GM12878 (cell line): ENCODE results near the gene SPINK14. TPM values are rescaled to one million over a fixed set of nuclear protein-coding genes. Genes with fewer than 3 reads are reported as not detected.

Experiments used
- ATAC-seq: fragments of 200-7000 bp; cut with Tn5 transposase; 3 replicates; pipeline ENCODE4 v1.9.1; 2020; ENCODE audit warnings: mild to moderate bottlenecking, moderate library complexity
- BruUV-seq: library from RNA; stranded (reverse); fragments of 400-500 nt; replicated peaks from 2 replicates; lab custom pipeline; 2021; lab: Mats Ljungman, UMichigan
- CTCF ChIA-PET: fragments of 300-600 bp; sonication (Branson Sonifier 250); formaldehyde crosslinking; extraction: SDS; loops from one replicate; lab custom pipeline; 2021; ENCODE audit warnings: inconsistent platforms; lab: Yijun Ruan, JAX
- POLR2A ChIA-PET: fragments of 350-600 bp; formaldehyde crosslinking; extraction: SDS; loops from one replicate; lab custom pipeline; 2021; ENCODE audit warnings: inconsistent platforms; lab: Charles Lee
- RAD21 ChIA-PET: fragments of 300-600 bp; sonication (Branson Sonifier 250); formaldehyde crosslinking; loops from one replicate; lab custom pipeline; 2023; ENCODE audit warnings: antibody characterized with exemption; ENCODE audit not compliant: unreplicated experiment; lab: Charles Lee
- SMC1A ChIA-PET: fragments of 300-600 bp; sonication (Branson Sonifier 250); formaldehyde crosslinking; loops from one replicate; lab custom pipeline; 2023; ENCODE audit not compliant: unreplicated experiment, uncharacterized antibody; lab: Charles Lee
- DNase-seq: peaks from one replicate; pipeline ENCODE4 v3.0.0-alpha.2; 2011; ENCODE audit warnings: low read depth, low spot score
- FAIRE-seq: peaks from 3 replicates; lab custom pipeline; 2011; peaks lifted over from hg19 to GRCh38; lab: Jason Lieb, UNC
- H2AFZ ChIP-seq: 2 replicates; pipeline ENCODE4 v1.6.0; 2011; ENCODE audit warnings: low read depth, low read length, control low read depth; ENCODE audit not compliant: control insufficient read depth
- H3K27ac ChIP-seq: 2 replicates; pipeline ENCODE4 v1.5.1; 2011; ENCODE audit warnings: control low read depth; ENCODE audit not compliant: control insufficient read depth, insufficient read depth
- H3K27me3 ChIP-seq, 2 experiments: replicated peaks in 1 of 2; 2 replicates each; pipeline versions ENCODE4 v1.6.0 to v1.6.1; 2011; ENCODE audit warnings: low read length in 1 of 2; ENCODE audit not compliant: control insufficient read depth in 2 of 2, insufficient read depth in 2 of 2
- H3K36me3 ChIP-seq, 2 experiments: 2 replicates each; pipeline ENCODE4 v1.5.1; 2011; ENCODE audit warnings: low read length in 1 of 2; ENCODE audit not compliant: control insufficient read depth in 2 of 2, insufficient read depth in 2 of 2
- H3K4me1 ChIP-seq: 2 replicates; pipeline ENCODE4 v1.6.1; 2011; ENCODE audit warnings: mild to moderate bottlenecking, low read length, moderate library complexity, mixed read lengths; ENCODE audit not compliant: control insufficient read depth, insufficient read depth
- H3K4me2 ChIP-seq: 2 replicates; pipeline ENCODE4 v1.6.0; 2011; ENCODE audit warnings: control low read depth; ENCODE audit not compliant: control insufficient read depth, insufficient read depth
- H3K4me3 ChIP-seq: fragments of 200-600 bp; sonication (generic); 2 replicates; pipeline ENCODE4 v1.5.1; 2016
- H3K79me2 ChIP-seq: 2 replicates; pipeline ENCODE4 v1.6.0; 2011; ENCODE audit warnings: low read length; ENCODE audit not compliant: control insufficient read depth, insufficient read depth
- H3K9ac ChIP-seq: 2 replicates; pipeline ENCODE4 v1.8.0; 2011; ENCODE audit warnings: low read length, control low read depth, mixed read lengths; ENCODE audit not compliant: control insufficient read depth, insufficient read depth
- H3K9me3 ChIP-seq: replicated peaks from 3 replicates; pipeline ENCODE4 v1.5.1; 2011; ENCODE audit warnings: mild to moderate bottlenecking, low read length; ENCODE audit not compliant: control insufficient read depth, insufficient read depth
- H4K20me1 ChIP-seq: 2 replicates; pipeline ENCODE4 v1.6.0; 2011; ENCODE audit not compliant: control insufficient read depth, insufficient read depth
- BMI1 ChIP-seq: fragments of 450-650 bp; IDR thresholded peaks from 2 replicates; pipeline ENCODE4 v1.6.1; 2016; ENCODE audit warnings: mild to moderate bottlenecking, moderate library complexity, borderline replicate concordance
- CBX3 ChIP-seq: fragments of 200-600 bp; sonication (generic); IDR thresholded peaks from 2 replicates; pipeline ENCODE4 v1.6.1; 2016; ENCODE audit warnings: low read depth, borderline replicate concordance
- DPF2 ChIP-seq: fragments of 450-650 bp; IDR thresholded peaks from 2 replicates; pipeline ENCODE4 v1.6.1; 2017; ENCODE audit warnings: mild to moderate bottlenecking
- EP300 ChIP-seq, 2 experiments: fragments of 150-350 bp in 1 of 2; IDR thresholded peaks; 2 replicates each; pipeline ENCODE4 v1.6.1; 2011 to 2012; ENCODE audit warnings: low read depth in 2 of 2, low read length in 2 of 2, borderline replicate concordance in 1 of 2, improper control_type of control experiment in 1 of 2, inconsistent platforms in 1 of 2; ENCODE audit not compliant: control insufficient read depth in 1 of 2
- IKZF1 ChIP-seq: fragments of 450-650 bp; conservative IDR thresholded peaks from 2 replicates; pipeline ENCODE4 v1.6.1; 2017; ENCODE audit warnings: antibody characterized with exemption, mild to moderate bottlenecking
- JUND ChIP-seq: IDR thresholded peaks from 2 replicates; pipeline ENCODE4 v1.6.1; 2012; ENCODE audit warnings: low read depth, mild to moderate bottlenecking, low read length, improper control_type of control experiment, moderate library complexity
- KLF5 ChIP-seq: fragments of 450-650 bp; IDR thresholded peaks from 2 replicates; pipeline ENCODE4 v1.6.1; 2014; ENCODE audit warnings: mild to moderate bottlenecking; ENCODE audit not compliant: partially characterized antibody
- MYB ChIP-seq: fragments of 150-350 bp; IDR thresholded peaks from 2 replicates; pipeline ENCODE4 v1.6.1; 2014; ENCODE audit warnings: mild to moderate bottlenecking, low read depth, low read length, borderline replicate concordance
- PAX5 ChIP-seq: IDR thresholded peaks from 2 replicates; pipeline ENCODE4 v1.6.1; 2011; ENCODE audit warnings: low read depth, low read length, borderline replicate concordance
- RAD21 ChIP-seq: IDR thresholded peaks from 2 replicates; pipeline ENCODE4 v1.6.1; 2011; ENCODE audit warnings: mild to moderate bottlenecking, low read depth, low read length, moderate library complexity; ENCODE audit not compliant: insufficient read depth
- TBL1XR1 ChIP-seq: IDR thresholded peaks from 2 replicates; pipeline ENCODE4 v1.6.1; 2012; ENCODE audit warnings: low read depth, low read length, improper control_type of control experiment
- YBX1 ChIP-seq: fragments of 450-650 bp; IDR thresholded peaks from 2 replicates; pipeline ENCODE4 v1.6.1; 2016; ENCODE audit warnings: antibody characterized with exemption
- ZNF207 ChIP-seq: fragments of 450-650 bp; IDR thresholded peaks from 2 replicates; pipeline ENCODE4 v1.6.1; 2014; ENCODE audit warnings: antibody characterized with exemption, mild to moderate bottlenecking, borderline replicate concordance
- ZNF217 ChIP-seq: fragments of 450-650 bp; IDR thresholded peaks from 2 replicates; pipeline ENCODE4 v1.6.1; 2017; ENCODE audit warnings: antibody characterized with exemption, mild to moderate bottlenecking
- ZNF384 ChIP-seq: IDR thresholded peaks from 2 replicates; pipeline ENCODE4 v1.6.1; 2012; ENCODE audit warnings: low read depth, mild to moderate bottlenecking, low read length, improper control_type of control experiment, borderline replicate concordance
- ZNF622 ChIP-seq: fragments of 450-650 bp; IDR thresholded peaks from 2 replicates; pipeline ENCODE4 v1.6.1; 2017; ENCODE audit warnings: mild to moderate bottlenecking, inconsistent platforms
- WGBS: methylation state at CpG from one replicate; pipeline ENCODE4 v1.1.6; 2016; ENCODE audit warnings: low lambda C conversion rate; ENCODE audit not compliant: insufficient replicate concordance, insufficient coverage; ENCODE audit errors: missing lambda C conversion rate; 5-methylcytosine and 5-hydroxymethylcytosine counted together
- in situ Hi-C: fragments of 300-500 bp; cut with MboI; formaldehyde crosslinking; loops from 9 replicates; pipeline ENCODE4 v1.14.3; 2018; ENCODE audit warnings: mixed read lengths
- intact Hi-C: fragments of 100-400 bp; cut with micrococcal nuclease; formaldehyde crosslinking; loops from one replicate; pipeline ENCODE4 v1.14.2; 2022; ENCODE audit not compliant: unreplicated experiment
- polyA plus RNA-seq, 11 experiments: library from polyadenylated mRNA; depleted of rRNA in 4 of 11; unstranded in 6 of 11; stranded (reverse) in 5 of 11; fragments of >200 nt; fragmentation: Nextera tagmentation in 4 of 11; fragmentation: Illumina TruSeq in 1 of 11; extraction: Ambion mirVana in 4 of 11; extraction: Trizol in 1 of 11; gene quantifications; 1 replicate in 1 of 11; 2 replicates in 10 of 11; pipeline versions ENCODE4 v1.2.1 to v1.2.3, GENCODE V29; 2011 to 2016; ENCODE audit warnings: inconsistent platforms in 2 of 11, missing spikeins in 2 of 11, low read depth in 1 of 11
- total RNA-seq, 4 experiments: library from RNA; depleted of rRNA in 3 of 4; stranded (reverse); fragments of >200 nt in 3 of 4; fragmentation: Illumina TruSeq in 1 of 4; extraction: Trizol in 1 of 4; gene quantifications; 2 replicates each; pipeline versions ENCODE4 v1.2.1 to v1.2.3, GENCODE V29; 2013 to 2021
- TF ChIP-seq, protein P1 (sequence below): IDR thresholded peaks from 2 replicates; pipeline ENCODE4 v1.6.1; 2012; ENCODE audit warnings: improper control_type of control experiment, low read depth, low read length; ENCODE audit not compliant: insufficient replicate concordance

SPINK14 gene
- total and polyA plus RNA-seq, 10 of the 15 experiments (the other 5 are each of a cell fraction or from before 2014, with no cell fraction given): not detected

DNA sequence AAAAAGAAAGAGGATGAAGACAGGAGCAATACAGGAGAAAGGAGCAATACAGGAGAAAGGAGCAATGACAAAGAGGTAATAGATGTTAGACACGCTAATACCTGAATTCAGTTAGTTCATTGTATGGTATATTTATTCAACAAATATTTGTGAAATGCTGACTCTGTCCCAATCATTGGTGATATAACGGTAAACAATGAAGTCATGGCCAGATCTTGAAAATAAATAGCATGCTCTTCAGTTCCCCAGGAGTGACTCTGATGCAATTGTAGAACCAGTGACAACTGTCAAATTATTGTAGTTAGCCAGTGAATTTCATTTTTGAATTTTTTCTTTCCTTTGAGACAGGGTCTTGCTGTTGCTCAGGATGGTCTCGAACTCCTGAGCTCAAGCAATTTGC, 48.0 kb upstream of the SPINK14 start:
- intact Hi-C loops (loop anchor here (2.0 kb wide), 1 partner anchor 172 kb away; no protein-coding TSS in a partner anchor), in situ Hi-C loops (no loop called here)
- ChIA-PET POLR2A (no interaction called here), SMC1A (interaction anchor here (0.8 kb wide), 1 partner anchor 12 kb away, joined by 3 read pairs; no protein-coding TSS in a partner anchor)
- no peaks in the 10 kb centered on the region for H3K9me3 ChIP-seq
- BruUV-seq: no TSS peak
- no peak overlapping the region for H3K4me3 ChIP-seq
- no peaks in the 10 kb centered on the region for H3K36me3 ChIP-seq
- H3K79me2 ChIP-seq: no peaks in the 10 kb centered on the region
- no peak overlapping the region for H3K4me2 ChIP-seq
- no peak overlapping the region for H3K27ac ChIP-seq
- H4K20me1 ChIP-seq: no peaks in the 10 kb centered on the region
- H2AFZ ChIP-seq: no peak overlapping the region
- FAIRE-seq: no peak
- ATAC-seq: no peak
- no peak overlapping the region for H3K9ac ChIP-seq
- WGBS: 0% methylated on average over 3 of the region's 3 CpGs
- DNase-seq: no peak
- TF ChIP-seq ZNF622 (no peak), PAX5 (no peak), EP300 (IDR thresholded peaks at IDR 0.05; ENCODE audit: borderline replicate concordance in 1 of 2, control insufficient read depth in 1 of 2, low read depth in 2 of 2, low read length in 2 of 2) (no peak), DPF2 (no peak), TBL1XR1 (no peak), BMI1 (no peak), CBX3 (no peak), IKZF1 (no peak), ZNF207 (no peak), MYB (no peak), KLF5 (no peak), ZNF217 (no peak), ZNF384 (no peak), YBX1 (no peak), JUND (no peak), RAD21 (no peak)
- TF ChIP-seq, protein P1, sequence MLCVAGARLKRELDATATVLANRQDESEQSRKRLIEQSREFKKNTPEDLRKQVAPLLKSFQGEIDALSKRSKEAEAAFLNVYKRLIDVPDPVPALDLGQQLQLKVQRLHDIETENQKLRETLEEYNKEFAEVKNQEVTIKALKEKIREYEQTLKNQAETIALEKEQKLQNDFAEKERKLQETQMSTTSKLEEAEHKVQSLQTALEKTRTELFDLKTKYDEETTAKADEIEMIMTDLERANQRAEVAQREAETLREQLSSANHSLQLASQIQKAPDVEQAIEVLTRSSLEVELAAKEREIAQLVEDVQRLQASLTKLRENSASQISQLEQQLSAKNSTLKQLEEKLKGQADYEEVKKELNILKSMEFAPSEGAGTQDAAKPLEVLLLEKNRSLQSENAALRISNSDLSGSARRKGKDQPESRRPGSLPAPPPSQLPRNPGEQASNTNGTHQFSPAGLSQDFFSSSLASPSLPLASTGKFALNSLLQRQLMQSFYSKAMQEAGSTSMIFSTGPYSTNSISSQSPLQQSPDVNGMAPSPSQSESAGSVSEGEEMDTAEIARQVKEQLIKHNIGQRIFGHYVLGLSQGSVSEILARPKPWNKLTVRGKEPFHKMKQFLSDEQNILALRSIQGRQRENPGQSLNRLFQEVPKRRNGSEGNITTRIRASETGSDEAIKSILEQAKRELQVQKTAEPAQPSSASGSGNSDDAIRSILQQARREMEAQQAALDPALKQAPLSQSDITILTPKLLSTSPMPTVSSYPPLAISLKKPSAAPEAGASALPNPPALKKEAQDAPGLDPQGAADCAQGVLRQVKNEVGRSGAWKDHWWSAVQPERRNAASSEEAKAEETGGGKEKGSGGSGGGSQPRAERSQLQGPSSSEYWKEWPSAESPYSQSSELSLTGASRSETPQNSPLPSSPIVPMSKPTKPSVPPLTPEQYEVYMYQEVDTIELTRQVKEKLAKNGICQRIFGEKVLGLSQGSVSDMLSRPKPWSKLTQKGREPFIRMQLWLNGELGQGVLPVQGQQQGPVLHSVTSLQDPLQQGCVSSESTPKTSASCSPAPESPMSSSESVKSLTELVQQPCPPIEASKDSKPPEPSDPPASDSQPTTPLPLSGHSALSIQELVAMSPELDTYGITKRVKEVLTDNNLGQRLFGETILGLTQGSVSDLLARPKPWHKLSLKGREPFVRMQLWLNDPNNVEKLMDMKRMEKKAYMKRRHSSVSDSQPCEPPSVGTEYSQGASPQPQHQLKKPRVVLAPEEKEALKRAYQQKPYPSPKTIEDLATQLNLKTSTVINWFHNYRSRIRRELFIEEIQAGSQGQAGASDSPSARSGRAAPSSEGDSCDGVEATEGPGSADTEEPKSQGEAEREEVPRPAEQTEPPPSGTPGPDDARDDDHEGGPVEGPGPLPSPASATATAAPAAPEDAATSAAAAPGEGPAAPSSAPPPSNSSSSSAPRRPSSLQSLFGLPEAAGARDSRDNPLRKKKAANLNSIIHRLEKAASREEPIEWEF: no peak
- TF ChIP-seq, all 136 proteins: peak for 0
- H3K4me1 ChIP-seq: no peaks in the 10 kb centered on the region
- ChIA-PET RAD21 (no interaction called here), CTCF (interaction anchor here (1.7 kb wide), 1 partner anchor 170 kb away, joined by 5 read pairs; no protein-coding TSS in a partner anchor)
- H3K27me3 ChIP-seq: no peaks in the 10 kb centered on the region
